Measurements from ENCODE around the gene RPAP3.

RPAP3 gene

GRCh38 chr12:47745485-47746041 lies 39.7 kb upstream of the RPAP3 start:
- Histone ChIP-seq H2AFZ (ENCODE audit: low read length) (peak overlapping the region; percentile 25), H3K36me3 (replicated peaks in 1 of 2; ENCODE audit: control insufficient read depth in 2 of 2, insufficient read depth in 2 of 2, low read length in 2 of 2) (no peaks in the 10 kb centered on the region), H3K14ac (ENCODE audit: low read length) (no peak overlapping the region), H2BK5ac (ENCODE audit: low read length) (no peak overlapping the region), H3K4ac (ENCODE audit: low read length) (no peak overlapping the region), H2BK15ac (ENCODE audit: low read length) (peak overlapping the region; percentile 25), H2BK12ac (ENCODE audit: low read length) (no peak overlapping the region), H3K18ac (ENCODE audit: low read length) (peak overlapping the region; percentile 67), H3K9ac (ENCODE audit: low read depth, low read length, poor library complexity) (no peak overlapping the region), H4K91ac (ENCODE audit: low read depth, low read length, poor library complexity) (no peak overlapping the region), H3K27me3 (ENCODE audit: control insufficient read depth in 3 of 3, insufficient read depth in 3 of 3, low read depth in 1 of 3, low read length in 3 of 3) (no peaks in the 10 kb centered on the region), H3K9me3 (replicated peaks in 1 of 2; ENCODE audit: control insufficient read depth in 2 of 2, insufficient read depth in 1 of 2, low read depth in 1 of 2, low read length in 2 of 2) (no peaks in the 10 kb centered on the region), H2AK5ac (ENCODE audit: low read depth, low read length) (no peak overlapping the region), H3K4me2 (ENCODE audit: insufficient read depth, low read length, poor library complexity, severe bottlenecking) (no peak overlapping the region), H3K4me1 (ENCODE audit: control insufficient read depth in 2 of 2, insufficient read depth in 1 of 2, low read depth in 1 of 2, low read length in 2 of 2) (peaks cover 0 to 17% of the 10 kb centered on the region in 2 donors), H3K79me1 (ENCODE audit: low read depth, low read length) (no peaks in the 10 kb centered on the region), H3K23ac (ENCODE audit: low read depth, low read length, poor library complexity) (no peak overlapping the region), H2BK120ac (ENCODE audit: low read depth, low read length) (no peak overlapping the region), H4K8ac (ENCODE audit: low read depth, low read length) (no peak overlapping the region), H3K4me3 (ENCODE audit: low read length in 2 of 2) (no peak overlapping the region), H3K27ac (replicated peaks; ENCODE audit: low read length) (no peak overlapping the region)
- no CpG with 5 or more reads among the region's 16 CpGs for WGBS, 2 donors (ENCODE audit: extremely low coverage in 2 of 2, insufficient read length in 2 of 2, insufficient replicate concordance in 1 of 2)
- DNase-seq (ENCODE audit: low spot score): no peak

GRCh38 chr12:47744778-47745436 lies 39.1 kb upstream of the RPAP3 start:
- Histone ChIP-seq H3K14ac (ENCODE audit: low read length) (no peak overlapping the region), H3K23ac (ENCODE audit: low read depth, low read length, poor library complexity) (no peak overlapping the region), H3K4me3 (ENCODE audit: low read length in 2 of 2) (no peak overlapping the region), H2BK15ac (ENCODE audit: low read length) (no peak overlapping the region), H2BK5ac (ENCODE audit: low read length) (no peak overlapping the region), H3K4ac (ENCODE audit: low read length) (no peak overlapping the region), H2BK120ac (ENCODE audit: low read depth, low read length) (no peak overlapping the region), H2BK12ac (ENCODE audit: low read length) (no peak overlapping the region), H3K18ac (ENCODE audit: low read length) (peak overlapping the region; percentile 67), H2AFZ (ENCODE audit: low read length) (peak overlapping the region; percentile 25), H3K9me3 (replicated peaks in 1 of 2; ENCODE audit: control insufficient read depth in 2 of 2, insufficient read depth in 1 of 2, low read depth in 1 of 2, low read length in 2 of 2) (no peaks in the 10 kb centered on the region), H3K9ac (ENCODE audit: low read depth, low read length, poor library complexity) (no peak overlapping the region), H3K27me3 (ENCODE audit: control insufficient read depth in 3 of 3, insufficient read depth in 3 of 3, low read depth in 1 of 3, low read length in 3 of 3) (no peaks in the 10 kb centered on the region), H3K79me1 (ENCODE audit: low read depth, low read length) (no peaks in the 10 kb centered on the region), H4K8ac (ENCODE audit: low read depth, low read length) (no peak overlapping the region), H2AK5ac (ENCODE audit: low read depth, low read length) (no peak overlapping the region), H3K4me2 (ENCODE audit: insufficient read depth, low read length, poor library complexity, severe bottlenecking) (no peak overlapping the region), H3K4me1 (ENCODE audit: control insufficient read depth in 2 of 2, insufficient read depth in 1 of 2, low read depth in 1 of 2, low read length in 2 of 2) (peaks cover 1 to 17% of the 10 kb centered on the region in 2 donors), H3K36me3 (replicated peaks in 1 of 2; ENCODE audit: control insufficient read depth in 2 of 2, insufficient read depth in 2 of 2, low read length in 2 of 2) (no peaks in the 10 kb centered on the region), H3K27ac (replicated peaks; ENCODE audit: low read length) (no peak overlapping the region), H4K91ac (ENCODE audit: low read depth, low read length, poor library complexity) (no peak overlapping the region)
- WGBS, 2 donors (ENCODE audit: extremely low coverage in 2 of 2, insufficient read length in 2 of 2, insufficient replicate concordance in 1 of 2): no CpG with 5 or more reads among the region's 8 CpGs
- no peak for DNase-seq (ENCODE audit: low spot score)

GRCh38 chr12:47744005-47744651 lies 38.3 kb upstream of the RPAP3 start:
- H3K36me3 ChIP-seq (replicated peaks in 1 of 2; ENCODE audit: control insufficient read depth in 2 of 2, insufficient read depth in 2 of 2, low read length in 2 of 2): no peaks in the 10 kb centered on the region
- no peaks in the 10 kb centered on the region for H3K27me3 ChIP-seq (ENCODE audit: control insufficient read depth in 3 of 3, insufficient read depth in 3 of 3, low read depth in 1 of 3, low read length in 3 of 3)
- no peak overlapping the region for H3K4me3 ChIP-seq (ENCODE audit: low read length in 2 of 2)
- no peak overlapping the region for H2BK5ac ChIP-seq (ENCODE audit: low read length)
- DNase-seq (ENCODE audit: low spot score): no peak
- H2AK5ac ChIP-seq (ENCODE audit: low read depth, low read length): peak overlapping the region; percentile 11
- H3K4me2 ChIP-seq (ENCODE audit: insufficient read depth, low read length, poor library complexity, severe bottlenecking): no peak overlapping the region
- no peak overlapping the region for H2BK12ac ChIP-seq (ENCODE audit: low read length)
- H3K14ac ChIP-seq (ENCODE audit: low read length): no peak overlapping the region
- H2BK120ac ChIP-seq (ENCODE audit: low read depth, low read length): no peak overlapping the region
- no CpG with 5 or more reads among the region's 10 CpGs for WGBS, 2 donors (ENCODE audit: extremely low coverage in 2 of 2, insufficient read length in 2 of 2, insufficient replicate concordance in 1 of 2)
- H3K23ac ChIP-seq (ENCODE audit: low read depth, low read length, poor library complexity): peak overlapping the region; percentile 59
- no peaks in the 10 kb centered on the region for H3K9me3 ChIP-seq (replicated peaks in 1 of 2; ENCODE audit: control insufficient read depth in 2 of 2, insufficient read depth in 1 of 2, low read depth in 1 of 2, low read length in 2 of 2)
- H3K27ac ChIP-seq (replicated peaks; ENCODE audit: low read length): no peak overlapping the region
- H3K79me1 ChIP-seq (ENCODE audit: low read depth, low read length): no peaks in the 10 kb centered on the region
- H3K9ac ChIP-seq (ENCODE audit: low read depth, low read length, poor library complexity): no peak overlapping the region
- peaks cover 1 to 17% of the 10 kb centered on the region in 2 donors for H3K4me1 ChIP-seq (ENCODE audit: control insufficient read depth in 2 of 2, insufficient read depth in 1 of 2, low read depth in 1 of 2, low read length in 2 of 2)
- no peak overlapping the region for H2AFZ ChIP-seq (ENCODE audit: low read length)
- no peak overlapping the region for H2BK15ac ChIP-seq (ENCODE audit: low read length)
- no peak overlapping the region for H3K4ac ChIP-seq (ENCODE audit: low read length)
- peak overlapping the region; percentile 15 for H3K18ac ChIP-seq (ENCODE audit: low read length)
- no peak overlapping the region for H4K8ac ChIP-seq (ENCODE audit: low read depth, low read length)
- no peak overlapping the region for H4K91ac ChIP-seq (ENCODE audit: low read depth, low read length, poor library complexity)

GRCh38 chr12:47743311-47743860 lies 37.6 kb upstream of the RPAP3 start:
- no CpG with 5 or more reads among the region's 9 CpGs for WGBS, 2 donors (ENCODE audit: extremely low coverage in 2 of 2, insufficient read length in 2 of 2, insufficient replicate concordance in 1 of 2)
- Histone ChIP-seq H4K91ac (ENCODE audit: low read depth, low read length, poor library complexity) (no peak overlapping the region), H3K9ac (ENCODE audit: low read depth, low read length, poor library complexity) (no peak overlapping the region), H2AK5ac (ENCODE audit: low read depth, low read length) (no peak overlapping the region), H2BK12ac (ENCODE audit: low read length) (no peak overlapping the region), H2BK15ac (ENCODE audit: low read length) (no peak overlapping the region), H3K4me3 (ENCODE audit: low read length in 2 of 2) (no peak overlapping the region), H3K36me3 (replicated peaks in 1 of 2; ENCODE audit: control insufficient read depth in 2 of 2, insufficient read depth in 2 of 2, low read length in 2 of 2) (no peaks in the 10 kb centered on the region), H2BK120ac (ENCODE audit: low read depth, low read length) (no peak overlapping the region), H2BK5ac (ENCODE audit: low read length) (no peak overlapping the region), H3K18ac (ENCODE audit: low read length) (no peak overlapping the region), H3K4me2 (ENCODE audit: insufficient read depth, low read length, poor library complexity, severe bottlenecking) (no peak overlapping the region), H3K27ac (replicated peaks; ENCODE audit: low read length) (no peak overlapping the region), H3K9me3 (replicated peaks in 1 of 2; ENCODE audit: control insufficient read depth in 2 of 2, insufficient read depth in 1 of 2, low read depth in 1 of 2, low read length in 2 of 2) (no peaks in the 10 kb centered on the region), H3K27me3 (ENCODE audit: control insufficient read depth in 3 of 3, insufficient read depth in 3 of 3, low read depth in 1 of 3, low read length in 3 of 3) (no peaks in the 10 kb centered on the region), H3K79me1 (ENCODE audit: low read depth, low read length) (no peaks in the 10 kb centered on the region), H4K8ac (ENCODE audit: low read depth, low read length) (no peak overlapping the region), H3K23ac (ENCODE audit: low read depth, low read length, poor library complexity) (no peak overlapping the region), H3K4ac (ENCODE audit: low read length) (no peak overlapping the region), H3K14ac (ENCODE audit: low read length) (peak overlapping the region; percentile 56), H3K4me1 (ENCODE audit: control insufficient read depth in 2 of 2, insufficient read depth in 1 of 2, low read depth in 1 of 2, low read length in 2 of 2) (peaks cover 1 to 17% of the 10 kb centered on the region in 2 donors), H2AFZ (ENCODE audit: low read length) (no peak overlapping the region)
- no peak for DNase-seq (ENCODE audit: low spot score)
